Raji (cell line): ENCODE data around the gene ZNF662.

Experiments
- POLR2A ChIP-seq: IDR thresholded peaks from 2 replicates; pipeline ENCODE4 v1.6.1; 2011; ENCODE audit warnings: low read depth, low read length, control low read depth; ENCODE audit not compliant: insufficient read depth

Gene ZNF662

GRCh38 chr3:42906070-42906847 is at the start of gene ZNF662:
Gene ZNF662, plus strand, starts transcription at chr3:42906142. Its CDS starts 1,973 bp downstream, at chr3:42908115.
- TF ChIP-seq POLR2A = no peak

GRCh38 chr3:42856544-42856943 is 49.4 kb upstream of the ZNF662 start:
- TF ChIP-seq POLR2A = no peak

DNA sequence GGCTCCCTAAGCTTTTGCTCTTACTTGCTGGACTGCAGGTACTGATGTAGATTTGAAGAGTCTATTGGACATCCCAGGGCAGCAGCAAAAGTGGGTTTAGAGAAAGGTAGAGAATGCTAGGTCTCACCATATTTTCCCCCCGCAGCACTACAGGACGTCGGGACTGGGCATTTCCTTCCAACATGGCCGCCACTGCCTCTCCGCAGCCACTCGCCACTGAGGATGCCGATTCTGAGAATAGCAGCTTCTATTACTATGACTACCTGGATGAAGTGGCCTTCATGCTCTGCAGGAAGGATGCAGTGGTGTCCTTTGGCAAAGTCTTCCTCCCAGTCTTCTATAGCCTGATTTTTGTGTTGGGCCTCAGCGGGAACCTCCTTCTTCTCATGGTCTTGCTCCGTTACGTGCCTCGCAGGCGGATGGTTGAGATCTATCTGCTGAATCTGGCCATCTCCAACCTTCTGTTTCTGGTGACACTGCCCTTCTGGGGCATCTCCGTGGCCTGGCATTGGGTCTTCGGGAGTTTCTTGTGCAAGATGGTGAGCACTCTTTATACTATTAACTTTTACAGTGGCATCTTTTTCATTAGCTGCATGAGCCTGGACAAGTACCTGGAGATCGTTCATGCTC is 41.5 kb upstream of the ZNF662 start:
- TF ChIP-seq POLR2A = no peak

- no peak for TF ChIP-seq POLR2A
Measured at GRCh38 chr3:42865256-42865655, 40.7 kb upstream of the ZNF662 start.

DNA sequence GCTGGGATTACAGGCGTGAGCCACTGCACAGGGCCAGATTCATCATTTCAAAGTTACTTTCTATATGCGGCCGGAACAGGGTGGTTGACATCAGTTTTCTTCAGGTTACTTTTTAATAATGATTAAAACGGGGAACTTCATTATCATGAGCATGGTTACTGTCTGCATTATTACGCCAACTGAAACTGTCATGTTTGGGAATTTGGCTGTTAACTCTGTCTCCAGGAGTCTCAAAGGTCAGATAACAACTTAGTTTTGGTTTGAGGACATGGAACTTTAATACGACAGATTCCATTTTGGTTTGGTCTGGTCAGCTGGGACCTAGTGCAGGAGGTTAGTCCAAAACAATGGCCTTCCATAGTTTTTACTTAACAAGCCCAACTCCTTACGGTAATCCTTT is 38.8 kb upstream of the ZNF662 start:
- no peak for TF ChIP-seq POLR2A

DNA sequence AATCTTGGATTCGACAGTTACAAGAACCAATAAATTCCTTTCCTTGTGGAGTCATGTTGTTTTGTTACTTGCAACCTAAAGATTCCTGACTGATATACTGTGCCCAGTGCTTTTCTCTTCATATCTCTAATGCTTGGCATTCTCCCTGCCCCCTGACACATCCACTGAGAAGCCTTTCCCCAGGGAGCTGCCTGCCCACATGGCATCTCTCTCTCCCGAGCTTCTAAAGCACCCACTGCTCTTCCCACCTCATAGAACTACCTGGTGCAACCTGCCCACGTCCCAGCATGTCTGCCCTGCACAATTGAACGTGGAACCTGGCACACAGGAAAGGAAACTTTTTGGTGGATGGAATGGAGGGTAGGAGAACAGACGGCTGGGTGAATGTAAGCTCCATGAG is 37.1 kb upstream of the ZNF662 start:
- TF ChIP-seq POLR2A = no peak

- no peak for TF ChIP-seq POLR2A
Measured at GRCh38 chr3:42871592-42872196, 34.2 kb upstream of the ZNF662 start.

- TF ChIP-seq POLR2A = no peak
Measured at GRCh38 chr3:42872718-42873117, 33.2 kb upstream of the ZNF662 start.

DNA sequence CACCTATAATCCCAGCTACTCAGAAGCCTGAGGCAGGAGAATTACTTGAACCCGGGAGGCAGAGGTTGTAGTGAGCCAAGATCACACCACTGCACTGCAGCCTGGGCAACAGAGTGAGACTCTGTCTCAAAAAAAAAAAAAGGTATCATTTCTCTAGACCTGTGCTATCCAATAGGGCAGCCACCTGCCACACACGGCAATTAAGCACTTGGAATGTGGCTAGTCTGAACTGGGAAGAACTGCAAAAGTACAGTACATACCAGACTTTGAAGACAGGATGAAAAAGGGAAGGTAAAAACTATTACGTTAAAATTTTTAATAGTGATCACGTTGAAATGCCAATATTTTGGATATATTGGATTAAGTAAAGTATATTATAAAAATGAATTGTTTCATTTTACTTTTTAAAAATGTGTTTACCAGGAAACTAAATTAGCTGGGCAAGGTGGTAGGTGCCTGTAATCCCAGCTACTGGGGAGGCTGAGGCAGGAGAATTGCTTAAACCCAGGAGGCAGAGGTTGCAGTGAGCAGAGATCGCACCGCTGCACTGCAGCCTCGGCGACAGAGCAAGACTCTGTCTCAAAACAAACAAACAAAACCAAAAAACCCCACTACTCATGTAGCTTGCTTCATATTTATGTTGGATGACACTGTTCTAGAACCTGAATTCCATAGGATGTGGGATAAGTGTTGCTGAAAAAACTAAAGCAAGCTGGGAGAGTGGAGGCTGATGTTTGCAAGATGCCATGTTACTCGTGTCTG is 32.5 kb upstream of the ZNF662 start:
- no peak for TF ChIP-seq POLR2A

- no peak for TF ChIP-seq POLR2A
Measured at GRCh38 chr3:42874749-42875148, 31.2 kb upstream of the ZNF662 start.

GRCh38 chr3:42875325-42876151 is 30.4 kb upstream of the ZNF662 start, which contains the start of gene CYP8B1:
Gene CYP8B1, minus strand, starts transcription at chr3:42875879. Its CDS starts 63 bp downstream, at chr3:42875816.
- no peak for TF ChIP-seq POLR2A

GRCh38 chr3:42876401-42876800 is 29.5 kb upstream of the ZNF662 start:
- TF ChIP-seq POLR2A = no peak

- TF ChIP-seq POLR2A = no peak
Measured at GRCh38 chr3:42876940-42877720, 28.8 kb upstream of the ZNF662 start.

- TF ChIP-seq POLR2A = no peak
Measured at GRCh38 chr3:42877881-42878280, 28.1 kb upstream of the ZNF662 start.

GRCh38 chr3:42880183-42880582 is 25.8 kb upstream of the ZNF662 start:
- TF ChIP-seq POLR2A = no peak
